ENCODE measurements around the gene GLIS1. TPM values are rescaled to one million over a fixed set of nuclear protein-coding genes. Genes with fewer than 3 reads are reported as not detected.
"Not testable (repeated sequence)": the region's sequence is repeated elsewhere in the genome, so short reads cannot be mapped to it uniquely, and the experiment has no call there.

The GLIS1 gene
- total RNA-seq, 2 donors from 2014 or later: 0.25 to 0.34 TPM

GRCh38 chr1:53567450-53567849 lies 171.5 kb downstream of the GLIS1 start:
- intact Hi-C loops (cut with DNase I, micrococcal nuclease): no loop called here
- DNase-seq: no peak

GRCh38 chr1:53563611-53564010 lies 175.4 kb downstream of the GLIS1 start:
- intact Hi-C loops (cut with DNase I, micrococcal nuclease): no loop called here
- no peak for DNase-seq

More at GRCh38 chr1:53567450-53567849, 171.5 kb downstream of the GLIS1 start:
- no peak for ATAC-seq

GRCh38 chr1:53562981-53563379 lies 176.0 kb downstream of the GLIS1 start:
- intact Hi-C loops (cut with DNase I, micrococcal nuclease): no loop called here
- ATAC-seq: no peak
- no peak for DNase-seq

More at GRCh38 chr1:53563611-53564010, 175.4 kb downstream of the GLIS1 start:
- no peak for ATAC-seq

- intact Hi-C loops (cut with DNase I, micrococcal nuclease): no loop called here
- ATAC-seq: no peak
- DNase-seq: peak in 1 of 2 donors; percentile 8
These were observed 176.5 kb downstream of the GLIS1 start for GRCh38 chr1:53562291-53562980.

GRCh38 chr1:53561503-53562105 lies 177.4 kb downstream of the GLIS1 start:
- peak in 1 of 2 donors; percentile 26 for DNase-seq
- intact Hi-C loops (cut with DNase I, micrococcal nuclease): no loop called here
- no peak for ATAC-seq

- ATAC-seq (no peak), DNase-seq (peak in 1 of 2 donors; percentile 31)
- intact Hi-C loops (cut with DNase I, micrococcal nuclease): no loop called here
These were observed 178.1 kb downstream of the GLIS1 start for GRCh38 chr1:53560581-53561502.

- DNase-seq: peak in 1 of 2 donors; percentile 14
- ATAC-seq: no peak
- intact Hi-C loops (cut with DNase I, micrococcal nuclease): no loop called here
These were observed 178.9 kb downstream of the GLIS1 start for GRCh38 chr1:53559854-53560580.

- intact Hi-C loops (cut with DNase I, micrococcal nuclease): no loop called here
- DNase-seq (peak in 1 of 2 donors; percentile 11), ATAC-seq (no peak)
These were observed 179.6 kb downstream of the GLIS1 start for GRCh38 chr1:53559391-53559815.

GRCh38 chr1:53558739-53559315 lies 180.1 kb downstream of the GLIS1 start:
- DNase-seq (no peak), ATAC-seq (no peak)
- intact Hi-C loops (cut with DNase I, micrococcal nuclease): no loop called here

- peak in 1 of 2 donors; percentile 12 for DNase-seq
- intact Hi-C loops (cut with DNase I, micrococcal nuclease): no loop called here
These were observed 180.9 kb downstream of the GLIS1 start for GRCh38 chr1:53557830-53558738.

GRCh38 chr1:53557369-53557768 lies 181.6 kb downstream of the GLIS1 start:
- ATAC-seq (no peak), DNase-seq (peak in 1 of 2 donors; percentile 9)
- intact Hi-C loops (cut with DNase I, micrococcal nuclease): no loop called here

More at GRCh38 chr1:53557830-53558738, 180.9 kb downstream of the GLIS1 start:
- no peak for ATAC-seq

- intact Hi-C loops (cut with DNase I, micrococcal nuclease): no loop called here
- ATAC-seq (no peak), DNase-seq (no peak)
These were observed 182.2 kb downstream of the GLIS1 start for GRCh38 chr1:53556657-53557227.

GRCh38 chr1:53555620-53556326 lies 183.2 kb downstream of the GLIS1 start:
- intact Hi-C loops (cut with DNase I, micrococcal nuclease); DNase-seq: not testable (repeated sequence)

GRCh38 chr1:53554592-53555305 lies 184.2 kb downstream of the GLIS1 start:
- ATAC-seq (no peak), DNase-seq (peak in 1 of 2 donors; percentile 10)
- intact Hi-C loops (cut with DNase I, micrococcal nuclease): no loop called here

More at GRCh38 chr1:53555620-53556326, 183.2 kb downstream of the GLIS1 start:
- ATAC-seq: not testable (repeated sequence)

GRCh38 chr1:53553734-53554509 lies 185.0 kb downstream of the GLIS1 start:
- ATAC-seq: no peak
- peak in 1 of 2 donors; percentile 13 for DNase-seq
- intact Hi-C loops (cut with DNase I, micrococcal nuclease): no loop called here
